ENCODE data around the gene TENM4. TPM values are rescaled to one million over a fixed set of nuclear protein-coding genes. Genes with fewer than 3 reads are reported as not detected.

TENM4 gene
- total RNA-seq, 2 donors from 2014 or later, result 2.6 to 6.8 TPM

DNA sequence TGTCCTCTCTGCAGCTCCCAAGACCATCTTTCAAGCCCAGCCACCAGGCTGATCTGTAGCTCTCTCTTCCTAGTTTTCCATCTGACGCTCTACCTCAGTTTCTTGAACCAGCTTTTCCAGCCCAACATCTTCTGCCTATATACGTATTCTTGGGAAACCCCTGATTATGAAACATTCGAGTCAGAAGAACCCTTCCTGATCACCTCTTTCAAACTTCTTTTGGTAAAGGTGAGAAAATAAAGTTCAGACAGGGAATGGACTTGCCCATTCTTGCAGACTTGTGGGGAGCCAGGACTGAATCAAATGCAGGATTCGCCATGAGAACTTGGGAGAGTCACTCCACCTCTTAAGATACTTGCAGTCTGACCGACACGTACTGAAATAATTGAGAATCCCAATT lies 696.6 kb downstream of the TENM4 start:
- 86% methylated on average over 6 of the region's 6 CpGs for WGBS
- no peak for TF ChIP-seq POLR2AphosphoS5 (IDR thresholded peaks at IDR 0.05)
- TF ChIP-seq, protein P1, sequence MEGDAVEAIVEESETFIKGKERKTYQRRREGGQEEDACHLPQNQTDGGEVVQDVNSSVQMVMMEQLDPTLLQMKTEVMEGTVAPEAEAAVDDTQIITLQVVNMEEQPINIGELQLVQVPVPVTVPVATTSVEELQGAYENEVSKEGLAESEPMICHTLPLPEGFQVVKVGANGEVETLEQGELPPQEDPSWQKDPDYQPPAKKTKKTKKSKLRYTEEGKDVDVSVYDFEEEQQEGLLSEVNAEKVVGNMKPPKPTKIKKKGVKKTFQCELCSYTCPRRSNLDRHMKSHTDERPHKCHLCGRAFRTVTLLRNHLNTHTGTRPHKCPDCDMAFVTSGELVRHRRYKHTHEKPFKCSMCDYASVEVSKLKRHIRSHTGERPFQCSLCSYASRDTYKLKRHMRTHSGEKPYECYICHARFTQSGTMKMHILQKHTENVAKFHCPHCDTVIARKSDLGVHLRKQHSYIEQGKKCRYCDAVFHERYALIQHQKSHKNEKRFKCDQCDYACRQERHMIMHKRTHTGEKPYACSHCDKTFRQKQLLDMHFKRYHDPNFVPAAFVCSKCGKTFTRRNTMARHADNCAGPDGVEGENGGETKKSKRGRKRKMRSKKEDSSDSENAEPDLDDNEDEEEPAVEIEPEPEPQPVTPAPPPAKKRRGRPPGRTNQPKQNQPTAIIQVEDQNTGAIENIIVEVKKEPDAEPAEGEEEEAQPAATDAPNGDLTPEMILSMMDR (IDR thresholded peaks at IDR 0.05), result no peak
- no peak for TF ChIP-seq POLR2A (IDR thresholded peaks at IDR 0.05)
- Histone ChIP-seq H3K36me3 (no peaks in the 10 kb centered on the region), H3K27ac (no peak overlapping the region), H3K4me1 (replicated peaks) (no peaks in the 10 kb centered on the region), H3K27me3 (replicated peaks; ENCODE audit: insufficient read depth) (no peaks in the 10 kb centered on the region), H3K4me3 (no peak overlapping the region), H3K9me3 (no peaks in the 10 kb centered on the region)
- DNase-seq (ENCODE audit: low spot score), result no peak
- intact Hi-C loops (cut with DNase I), result no loop called here

DNA sequence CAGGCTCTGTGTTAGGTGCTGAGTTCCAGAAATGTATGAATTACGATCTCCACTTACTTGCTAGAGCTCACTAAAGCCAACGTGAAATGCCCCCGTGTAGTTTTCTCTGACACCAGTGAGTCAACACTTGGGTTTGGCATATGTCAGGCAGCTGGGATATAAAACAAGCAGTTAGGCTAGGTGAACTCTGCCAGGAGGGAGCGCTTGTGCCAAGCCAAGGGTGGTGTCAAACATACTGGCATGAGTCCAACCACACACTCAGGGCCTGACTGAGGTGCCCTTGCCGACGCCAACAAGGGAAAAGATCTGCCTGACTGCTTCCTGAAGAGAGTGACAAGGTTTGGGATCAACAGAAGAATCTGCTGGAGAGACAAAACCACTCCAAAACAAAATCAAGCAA lies 698.4 kb downstream of the TENM4 start:
- TF ChIP-seq POLR2AphosphoS5 (IDR thresholded peaks at IDR 0.05), result peak; percentile 48
- TF ChIP-seq POLR2A (IDR thresholded peaks at IDR 0.05), result no peak
- TF ChIP-seq, protein P1 (IDR thresholded peaks at IDR 0.05), result no peak

DNA sequence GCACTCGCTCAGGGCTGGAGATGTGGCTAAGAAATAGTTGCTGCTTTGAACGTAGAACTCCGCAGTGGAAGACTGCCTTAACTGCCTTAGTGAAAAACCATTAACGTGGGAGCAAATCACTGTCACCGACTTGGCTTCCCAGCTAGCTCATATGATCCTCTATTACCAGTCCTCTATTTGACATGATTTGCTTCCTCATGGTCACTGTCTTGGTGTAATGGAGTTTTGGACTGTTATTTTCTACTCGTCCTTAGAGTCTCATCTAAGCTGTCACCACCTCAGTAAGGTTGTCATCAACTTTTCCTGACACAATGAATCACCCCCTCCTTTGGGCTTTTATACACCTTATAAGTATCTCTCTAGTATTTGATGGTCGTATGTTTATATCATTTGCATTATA lies 699.1 kb downstream of the TENM4 start:
- no peaks in the 10 kb centered on the region for H3K27me3 ChIP-seq (replicated peaks; ENCODE audit: insufficient read depth)
- no peak overlapping the region for H3K27ac ChIP-seq
- intact Hi-C loops (cut with DNase I), result no loop called here
- H3K36me3 ChIP-seq, result no peaks in the 10 kb centered on the region
- H3K4me3 ChIP-seq, result no peak overlapping the region
- no peaks in the 10 kb centered on the region for H3K4me1 ChIP-seq (replicated peaks)
- no peaks in the 10 kb centered on the region for H3K9me3 ChIP-seq
- DNase-seq (ENCODE audit: low spot score), result no peak
- TF ChIP-seq, protein P1 (IDR thresholded peaks at IDR 0.05), result no peak
- no peak for TF ChIP-seq POLR2A (IDR thresholded peaks at IDR 0.05)
- no peak for TF ChIP-seq POLR2AphosphoS5 (IDR thresholded peaks at IDR 0.05)
- WGBS, result 91% methylated on average over 7 of the region's 7 CpGs

More for the DNA sequence above, 698.4 kb downstream of the TENM4 start:
- no peaks in the 10 kb centered on the region for H3K4me1 ChIP-seq (replicated peaks)
- DNase-seq (ENCODE audit: low spot score), result peak; percentile 85
- WGBS, result 38% methylated on average over 6 of the region's 6 CpGs
- intact Hi-C loops (cut with DNase I), result no loop called here
- H3K36me3 ChIP-seq, result no peaks in the 10 kb centered on the region
- no peaks in the 10 kb centered on the region for H3K9me3 ChIP-seq
- H3K27me3 ChIP-seq (replicated peaks; ENCODE audit: insufficient read depth), result no peaks in the 10 kb centered on the region
- no peak overlapping the region for H3K4me3 ChIP-seq
- no peak overlapping the region for H3K27ac ChIP-seq

DNA sequence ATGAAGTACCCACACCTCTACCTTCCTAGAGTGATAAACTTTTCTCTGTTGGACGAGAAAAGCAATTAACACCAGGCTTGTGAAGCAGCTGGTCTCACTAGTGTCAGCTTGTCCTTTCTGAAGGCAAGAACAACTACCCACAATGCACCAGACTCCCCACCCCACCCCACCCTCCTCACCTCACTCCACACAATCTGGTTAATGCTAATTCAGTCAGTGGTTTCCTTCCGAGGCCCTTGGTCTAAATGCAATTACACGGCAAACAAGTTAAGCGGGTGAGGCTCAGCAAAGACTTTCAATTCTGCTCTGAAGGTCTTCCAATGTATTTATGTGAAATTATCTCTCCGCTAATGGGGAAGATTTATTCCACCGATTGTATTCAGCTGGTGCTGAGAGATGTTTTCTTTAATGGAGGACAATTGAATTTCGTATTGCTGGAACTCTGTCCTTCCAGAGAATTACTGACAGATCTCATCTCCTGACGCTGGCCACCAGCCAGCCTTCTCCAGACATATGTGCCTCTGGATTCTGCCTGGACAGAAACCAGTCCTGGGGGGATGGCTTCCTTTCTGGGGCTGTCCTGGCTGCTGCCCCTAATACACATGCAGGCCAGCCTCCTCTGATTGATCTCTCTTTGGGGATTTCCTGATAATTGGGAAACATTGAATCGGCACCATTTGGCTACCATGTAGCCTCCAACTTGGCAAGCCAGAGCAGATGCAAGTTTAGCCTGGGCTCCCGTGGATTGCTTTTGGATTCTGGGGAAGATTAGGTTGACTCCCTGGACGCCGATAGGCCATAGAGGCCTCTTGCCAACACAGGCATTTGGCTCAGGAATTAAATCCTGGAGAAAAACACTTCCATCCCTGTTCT lies 700.4 kb downstream of the TENM4 start:
- Histone ChIP-seq H3K4me3 (no peak overlapping the region), H3K36me3 (no peaks in the 10 kb centered on the region), H3K9me3 (no peaks in the 10 kb centered on the region), H3K4me1 (replicated peaks) (no peaks in the 10 kb centered on the region), H3K27me3 (replicated peaks; ENCODE audit: insufficient read depth) (no peaks in the 10 kb centered on the region), H3K27ac (no peak overlapping the region)
- DNase-seq (ENCODE audit: low spot score), result no peak
- intact Hi-C loops (cut with DNase I), result no loop called here
- WGBS, result 92% methylated on average over 12 of the region's 12 CpGs
- TF ChIP-seq, protein P1 (IDR thresholded peaks at IDR 0.05), result no peak
- TF ChIP-seq POLR2A (IDR thresholded peaks at IDR 0.05), result no peak
- no peak for TF ChIP-seq POLR2AphosphoS5 (IDR thresholded peaks at IDR 0.05)

DNA sequence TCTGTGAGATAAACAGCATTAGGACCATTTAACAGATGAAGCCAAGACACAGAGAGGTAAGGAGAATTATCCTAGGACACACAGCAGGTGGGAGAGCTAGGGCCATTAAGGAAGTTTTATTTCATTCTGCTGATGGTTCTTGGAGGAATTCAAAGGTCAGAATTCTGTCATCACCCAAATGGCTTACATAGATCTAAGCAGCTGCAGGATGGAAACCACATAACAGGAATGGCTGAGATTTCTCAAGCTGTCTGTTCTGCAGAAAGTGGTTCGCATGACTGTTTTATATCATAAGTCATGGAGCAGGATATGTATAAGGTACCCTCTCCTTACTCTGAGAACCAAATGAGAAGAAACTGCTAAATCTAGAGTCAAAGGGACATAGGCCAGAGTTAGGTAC lies 702.9 kb downstream of the TENM4 start:
- no peak overlapping the region for H3K27ac ChIP-seq
- H3K9me3 ChIP-seq, result no peaks in the 10 kb centered on the region
- H3K27me3 ChIP-seq (replicated peaks; ENCODE audit: insufficient read depth), result no peaks in the 10 kb centered on the region
- H3K36me3 ChIP-seq, result no peaks in the 10 kb centered on the region
- no peak overlapping the region for H3K4me3 ChIP-seq
- DNase-seq (ENCODE audit: low spot score), result no peak
- WGBS, result 100% methylated on average over 1 of the region's 1 CpG
- intact Hi-C loops (cut with DNase I), result no loop called here
- no peaks in the 10 kb centered on the region for H3K4me1 ChIP-seq (replicated peaks)
- TF ChIP-seq POLR2AphosphoS5 (IDR thresholded peaks at IDR 0.05) (no peak), POLR2A (IDR thresholded peaks at IDR 0.05) (no peak)
- TF ChIP-seq, protein P1 (IDR thresholded peaks at IDR 0.05), result no peak
